Measurements from ENCODE around the gene GGA3. TPM values are rescaled to one million over a fixed set of nuclear protein-coding genes. Genes with fewer than 3 reads are reported as not detected.
"Not testable (repeated sequence)": the region's sequence is repeated elsewhere in the genome, so short reads cannot be mapped to it uniquely, and the experiment has no call there.

GGA3 gene
- total RNA-seq, 1 experiment from 2014 or later: 94.4 TPM

GRCh38 chr17:75285123-75285522, 23.7 kb upstream of the GGA3 start:
- peaks cover 4% of the 10 kb centered on the region for H3K36me3 ChIP-seq (ENCODE audit: control insufficient read depth, insufficient read depth, low read length)
- BruUV-seq (replicated peaks): no TSS peak
- peaks cover 39% of the 10 kb centered on the region for H3K36me3 Mint-ChIP-seq (ENCODE audit: insufficient read depth, unreplicated experiment)
- no peaks in the 10 kb centered on the region; the same call in 1 of the 2 replicates for H3K4me1 ChIP-seq
- POLR2A ChIA-PET: no interaction called here
- peaks cover 7% of the 10 kb centered on the region for H3K4me1 Mint-ChIP-seq (ENCODE audit: low read depth, unreplicated experiment)
- no peak overlapping the region for H3K4me3 Mint-ChIP-seq (ENCODE audit: unreplicated experiment)
- no peaks in the 10 kb centered on the region for H3K9me3 ChIP-seq
- TF ChIP-seq CTCF (IDR thresholded peaks at IDR 0.05; ENCODE audit: insufficient read depth in 1 of 2, low read depth in 1 of 2, low read length in 1 of 2, severe bottlenecking in 1 of 2, unreplicated experiment in 1 of 2): no peak
- no peak for DNase-seq
- intact Hi-C loops (cut with micrococcal nuclease; ENCODE audit: unreplicated experiment): no loop called here
- no peaks in the 10 kb centered on the region for H3K27me3 ChIP-seq (replicated peaks; ENCODE audit: control insufficient read depth, insufficient read depth, low read length)
- CTCF ChIA-PET: interaction anchor here (2.9 kb wide), 1 partner anchor 15 kb away, joined by 21 read pairs; the partner anchor contains the start of gene MIF4GD
- H3K9me3 Mint-ChIP-seq (ENCODE audit: unreplicated experiment): no peaks in the 10 kb centered on the region
- no peak overlapping the region for H3K4me3 ChIP-seq (ENCODE audit: low read depth, low read length)
- no peaks in the 10 kb centered on the region for H3K27me3 Mint-ChIP-seq (ENCODE audit: insufficient read depth, unreplicated experiment)
- H3K27ac Mint-ChIP-seq (ENCODE audit: unreplicated experiment): no peak overlapping the region

GRCh38 chr17:75280189-75280588, 18.8 kb upstream of the GGA3 start:
- peaks cover 48% of the 10 kb centered on the region for H3K36me3 Mint-ChIP-seq (ENCODE audit: insufficient read depth, unreplicated experiment)
- BruUV-seq (replicated peaks); H3K36me3 ChIP-seq (ENCODE audit: control insufficient read depth, insufficient read depth, low read length); H3K9me3 Mint-ChIP-seq (ENCODE audit: unreplicated experiment); intact Hi-C loops (cut with micrococcal nuclease; ENCODE audit: unreplicated experiment); H3K4me3 ChIP-seq (ENCODE audit: low read depth, low read length); H3K4me1 Mint-ChIP-seq (ENCODE audit: low read depth, unreplicated experiment); H3K27me3 Mint-ChIP-seq (ENCODE audit: insufficient read depth, unreplicated experiment); H3K4me1 ChIP-seq; H3K4me3 Mint-ChIP-seq (ENCODE audit: unreplicated experiment); H3K27ac Mint-ChIP-seq (ENCODE audit: unreplicated experiment); H3K9me3 ChIP-seq; POLR2A ChIA-PET; DNase-seq; H3K27me3 ChIP-seq (replicated peaks; ENCODE audit: control insufficient read depth, insufficient read depth, low read length): not testable (repeated sequence)
- CTCF ChIA-PET: interaction anchor here (0.7 to 0.8 kb wide), 2 partner anchors 9 to 17 kb away, joined by 3 read pairs; partner anchors contain the start of gene MIF4GD

GRCh38 chr17:75277664-75278071, 16.3 kb upstream of the GGA3 start:
- H3K36me3 ChIP-seq (ENCODE audit: control insufficient read depth, insufficient read depth, low read length): peaks cover 2% of the 10 kb centered on the region; the same call in 1 of the 2 replicates
- no peak overlapping the region for H3K4me3 ChIP-seq (ENCODE audit: low read depth, low read length)
- peaks cover 39% of the 10 kb centered on the region for H3K36me3 Mint-ChIP-seq (ENCODE audit: insufficient read depth, unreplicated experiment)
- H3K9me3 Mint-ChIP-seq (ENCODE audit: unreplicated experiment): no peaks in the 10 kb centered on the region
- H3K4me1 ChIP-seq: no peaks in the 10 kb centered on the region
- no peak for DNase-seq
- ChIA-PET POLR2A (interaction anchor here (0.7 to 1.3 kb wide), 3 partner anchors 15 to 128 kb away, joined by 3 to 4 read pairs (median 3); partner anchors contain the start of gene GGA3), CTCF (interaction anchor here (0.8 to 1.0 kb wide), 2 partner anchors 11 to 20 kb away, joined by 3 read pairs; partner anchors contain the start of gene SLC25A19)
- no peaks in the 10 kb centered on the region for H3K9me3 ChIP-seq
- no peak for TF ChIP-seq CTCF (IDR thresholded peaks at IDR 0.05; ENCODE audit: insufficient read depth in 1 of 2, low read depth in 1 of 2, low read length in 1 of 2, severe bottlenecking in 1 of 2, unreplicated experiment in 1 of 2)
- H3K4me1 Mint-ChIP-seq (ENCODE audit: low read depth, unreplicated experiment): peaks cover 8% of the 10 kb centered on the region
- H3K27me3 ChIP-seq (replicated peaks; ENCODE audit: control insufficient read depth, insufficient read depth, low read length): no peaks in the 10 kb centered on the region
- no peak overlapping the region for H3K27ac Mint-ChIP-seq (ENCODE audit: unreplicated experiment)
- intact Hi-C loops (cut with micrococcal nuclease; ENCODE audit: unreplicated experiment): no loop called here
- BruUV-seq (replicated peaks): no TSS peak
- H3K27me3 Mint-ChIP-seq (ENCODE audit: insufficient read depth, unreplicated experiment): no peaks in the 10 kb centered on the region
- H3K4me3 Mint-ChIP-seq (ENCODE audit: unreplicated experiment): no peak overlapping the region

All from Caco-2 (cell line).